Esophagus squamous epithelium (tissue), 4 donors: Measurements from ENCODE around the gene PLD5.

Source experiments
- CTCF ChIP-seq, 6 experiments: fragments of 450-650 bp in 4 of 6; fragments of 200-600 bp in 2 of 6; sonication (generic) in 2 of 6; IDR thresholded peaks; one replicate each; pipeline ENCODE4 v1.5.1; 2016 to 2019; ENCODE audit warnings: antibody characterized with exemption in 6 of 6, mild to moderate bottlenecking in 4 of 6, moderate library complexity in 4 of 6
- POLR2A ChIP-seq, 4 donors: fragments of 450-650 bp; IDR thresholded peaks; one replicate each; pipeline ENCODE4 v1.6.1; 2017; ENCODE audit warnings: antibody characterized with exemption in 4 of 4, mild to moderate bottlenecking in 4 of 4, moderate library complexity in 3 of 4

GRCh38 chr1:242086706-242087105, 437.8 kb downstream of the PLD5 start:
- TF ChIP-seq CTCF (IDR thresholded peaks at IDR 0.05) (no peak), POLR2A (IDR thresholded peaks at IDR 0.05) (no peak)
